SH-SY5Y (cell line): Measurements from ENCODE around the gene ATP13A4.

Source experiments
- GATA2 ChIP-seq: IDR thresholded peaks from 2 replicates; pipeline ENCODE4 v1.6.1; 2011; ENCODE audit warnings: mild to moderate bottlenecking, low read depth, low read length
- GATA3 ChIP-seq: IDR thresholded peaks from 2 replicates; pipeline ENCODE4 v1.6.1; 2011; ENCODE audit warnings: low read depth, mild to moderate bottlenecking, low read length, moderate library complexity

GRCh38 chr3:193452338-193452737 lies 102.4 kb downstream of the ATP13A4 start:
- TF ChIP-seq GATA3 (no peak), GATA2 (no peak)
